HG02885 (cell line): ENCODE data around the gene CPB2.

ENCODE experiments used
- ATAC-seq: cut with Tn5 transposase; IDR thresholded peaks from one replicate; pipeline ENCODE4 v1.9.1; 2021; ENCODE audit warnings: mild to moderate bottlenecking; ENCODE audit not compliant: unreplicated experiment, poor library complexity

The CPB2 gene

DNA sequence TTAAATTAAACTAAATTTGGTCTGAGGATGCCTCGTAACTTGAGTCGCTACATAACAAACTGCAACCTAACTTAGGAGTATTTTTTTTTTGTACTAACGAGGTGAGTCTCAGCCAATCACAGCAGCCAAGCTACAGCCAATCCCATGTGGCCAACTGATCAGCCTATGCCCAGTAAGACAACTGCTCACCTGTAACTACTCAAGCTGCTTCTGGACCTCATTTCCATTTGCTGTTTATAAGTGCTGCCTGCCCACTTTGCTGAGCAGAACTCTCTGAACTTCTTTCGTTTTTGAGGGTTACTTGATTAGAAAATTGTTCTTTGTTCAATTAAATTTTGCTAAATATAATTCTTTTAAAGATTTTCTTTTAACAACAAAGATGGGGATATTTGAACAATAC is 3.8 kb downstream of the CPB2 start:
- no peak for ATAC-seq

GRCh38 chr13:46100191-46100815 is 4.5 kb downstream of the CPB2 start:
- peak; percentile 63 for ATAC-seq

GRCh38 chr13:46097663-46098062 is 7.2 kb downstream of the CPB2 start:
- ATAC-seq: no peak

- no peak for ATAC-seq
Observed at GRCh38 chr13:46097015-46097414, 7.8 kb downstream of the CPB2 start.

DNA sequence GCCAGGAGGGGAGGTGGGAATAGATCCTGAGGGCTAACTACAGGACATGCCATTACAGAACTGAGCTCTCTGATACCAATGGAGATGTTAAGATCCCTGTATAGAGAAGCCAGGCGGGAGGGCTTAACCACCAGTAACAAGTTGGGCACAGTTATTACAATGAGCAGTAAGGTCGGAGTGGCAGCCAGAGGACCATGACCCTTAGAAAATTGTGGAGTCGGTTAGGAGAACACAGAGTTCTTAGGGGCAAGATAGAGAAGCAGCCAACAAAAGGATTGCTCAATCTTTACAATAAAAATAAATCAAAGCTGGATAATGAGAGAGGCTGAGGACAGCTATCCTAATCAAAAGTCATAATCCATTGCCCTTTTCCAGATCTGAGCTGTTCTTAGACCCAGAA is 10.4 kb downstream of the CPB2 start:
- no peak for ATAC-seq

GRCh38 chr13:46088821-46089562 is 15.8 kb downstream of the CPB2 start:
- ATAC-seq: no peak

GRCh38 chr13:46087481-46087880 is 17.4 kb downstream of the CPB2 start:
- no peak for ATAC-seq

DNA sequence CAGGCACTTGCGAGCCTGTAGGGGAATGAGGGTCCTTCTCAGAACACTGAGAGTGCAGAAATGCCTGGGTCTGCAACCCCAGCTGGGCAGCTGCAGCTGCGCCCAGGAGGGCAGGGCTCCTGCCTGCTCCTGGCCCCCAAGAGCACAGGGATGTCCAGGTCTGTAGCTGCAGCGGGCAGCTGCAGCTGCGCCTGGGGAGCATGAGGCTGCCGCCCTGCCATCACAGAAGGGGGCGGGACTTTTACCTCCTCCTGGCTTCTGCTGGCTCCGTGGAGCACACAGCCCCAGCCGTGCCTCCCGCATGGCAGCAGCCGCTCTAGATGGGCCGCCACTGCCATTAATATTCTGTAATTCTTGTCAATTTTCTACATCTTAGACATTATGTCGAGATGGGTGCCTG is 17.8 kb downstream of the CPB2 start:
- no peak for ATAC-seq

- no peak for ATAC-seq
Observed at GRCh38 chr13:46086421-46086922, 18.4 kb downstream of the CPB2 start.

GRCh38 chr13:46085737-46086136 is 19.1 kb downstream of the CPB2 start:
- no peak for ATAC-seq

GRCh38 chr13:46082324-46082723 is 22.5 kb downstream of the CPB2 start:
- ATAC-seq: no peak

GRCh38 chr13:46079770-46080169 is 25.1 kb downstream of the CPB2 start:
- ATAC-seq: no peak

- no peak for ATAC-seq
Observed at GRCh38 chr13:46077265-46077664, 27.6 kb downstream of the CPB2 start.

DNA sequence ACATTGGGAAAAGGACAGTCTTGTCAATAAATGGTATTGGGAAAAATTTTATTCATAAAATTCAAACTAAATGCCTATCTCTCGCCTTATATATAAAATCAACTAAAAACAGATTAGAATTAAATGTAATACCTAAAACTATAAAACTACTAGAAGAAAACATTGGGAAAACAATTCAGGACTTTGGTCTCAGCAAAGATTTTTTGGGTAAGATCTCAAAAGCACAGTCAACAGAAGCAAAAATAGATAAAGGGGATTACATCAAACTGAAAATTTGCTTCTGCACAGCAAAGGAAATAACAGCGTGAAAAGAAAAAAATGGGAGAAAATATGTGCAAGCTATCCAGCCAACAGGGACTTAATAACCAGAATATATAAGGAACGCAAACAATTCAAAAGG is 28.0 kb downstream of the CPB2 start:
- ATAC-seq: no peak

DNA sequence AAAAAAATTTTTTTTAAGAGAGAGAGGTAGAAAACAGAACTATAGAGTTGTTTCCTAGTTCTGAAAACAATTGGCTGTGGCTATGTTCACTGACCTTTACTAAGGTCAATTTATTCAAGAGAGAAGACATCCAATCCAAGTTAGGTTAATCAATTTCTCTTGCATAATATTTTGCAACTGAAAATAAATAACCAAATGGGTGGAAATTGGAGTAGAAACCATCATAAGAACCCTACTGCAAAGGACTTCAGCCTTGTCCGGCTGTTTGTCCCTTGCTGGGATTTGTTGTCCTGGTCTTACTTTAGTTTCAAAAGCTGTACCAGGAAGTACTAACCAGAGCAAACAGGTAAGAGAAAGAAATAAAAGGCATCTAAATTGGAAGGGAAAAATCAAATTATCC is 29.0 kb downstream of the CPB2 start:
- ATAC-seq: no peak

GRCh38 chr13:46071590-46072249 is 33.1 kb downstream of the CPB2 start:
- peak; percentile 90 for ATAC-seq

GRCh38 chr13:46063292-46063691 is 41.5 kb downstream of the CPB2 start:
- ATAC-seq: no peak

- no peak for ATAC-seq
Observed at GRCh38 chr13:46062185-46062584, 42.6 kb downstream of the CPB2 start.

GRCh38 chr13:46059405-46059804 is 45.4 kb downstream of the CPB2 start:
- ATAC-seq: no peak

DNA sequence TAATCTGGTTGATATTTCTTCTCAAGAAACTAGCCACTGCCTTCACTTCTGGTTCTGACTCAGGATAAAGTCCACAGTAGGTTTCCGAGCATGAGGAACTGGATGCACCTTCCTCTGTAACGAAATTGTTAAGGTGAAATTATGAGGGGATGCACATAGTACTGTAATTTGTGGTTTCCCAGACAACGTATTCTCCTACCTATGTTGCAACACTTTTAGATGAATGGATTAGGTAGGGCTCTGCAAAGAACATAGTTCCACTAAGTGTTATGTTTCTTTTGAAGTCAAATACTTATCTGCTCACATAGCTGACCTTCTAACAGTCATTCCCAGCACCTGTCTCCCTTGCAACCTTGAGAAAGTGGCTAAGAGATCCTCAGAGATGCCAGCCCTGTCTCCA is 46.6 kb downstream of the CPB2 start:
- no peak for ATAC-seq

DNA sequence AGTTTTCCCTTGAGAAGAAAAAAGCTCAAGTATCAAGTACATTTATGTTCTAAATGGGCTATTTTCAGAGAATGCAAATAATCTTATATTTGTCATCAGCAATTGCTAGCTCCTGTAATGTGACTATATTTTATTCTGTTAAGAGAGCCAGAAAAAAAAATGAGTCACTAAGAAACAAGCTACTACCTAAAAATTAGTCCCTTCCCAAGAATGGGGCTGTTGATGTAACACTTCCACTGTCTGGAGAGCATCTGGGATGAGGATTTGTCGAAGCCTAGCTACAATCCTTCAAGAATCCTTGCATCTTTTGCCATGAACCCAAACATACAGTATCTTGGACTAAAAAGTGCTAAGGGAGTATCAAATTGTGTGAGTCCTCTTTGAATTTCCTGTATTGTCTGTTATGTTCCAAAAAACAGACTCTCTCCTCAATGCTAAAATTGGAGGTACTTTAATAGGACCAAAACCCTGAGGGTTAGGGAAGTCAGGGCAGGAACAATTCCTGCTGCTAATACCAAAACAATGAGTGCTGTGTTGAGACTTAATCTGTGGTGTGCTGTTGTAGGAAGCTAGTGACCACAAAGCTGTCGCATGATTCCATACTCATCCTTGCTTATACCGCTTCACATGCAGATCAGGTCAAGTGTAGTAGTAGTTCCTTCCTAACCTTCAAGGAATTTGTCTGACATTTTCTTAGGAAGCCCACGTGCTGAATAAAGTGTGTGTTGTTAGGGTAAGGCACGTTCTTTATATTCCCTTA is 47.4 kb downstream of the CPB2 start:
- ATAC-seq: no peak
